HG03460 (cell line): ENCODE results near the gene KIF18B.

Source experiments
- ATAC-seq: cut with Tn5 transposase; IDR thresholded peaks from one replicate; pipeline ENCODE4 v1.9.1; 2021; ENCODE audit not compliant: unreplicated experiment

The KIF18B gene

DNA sequence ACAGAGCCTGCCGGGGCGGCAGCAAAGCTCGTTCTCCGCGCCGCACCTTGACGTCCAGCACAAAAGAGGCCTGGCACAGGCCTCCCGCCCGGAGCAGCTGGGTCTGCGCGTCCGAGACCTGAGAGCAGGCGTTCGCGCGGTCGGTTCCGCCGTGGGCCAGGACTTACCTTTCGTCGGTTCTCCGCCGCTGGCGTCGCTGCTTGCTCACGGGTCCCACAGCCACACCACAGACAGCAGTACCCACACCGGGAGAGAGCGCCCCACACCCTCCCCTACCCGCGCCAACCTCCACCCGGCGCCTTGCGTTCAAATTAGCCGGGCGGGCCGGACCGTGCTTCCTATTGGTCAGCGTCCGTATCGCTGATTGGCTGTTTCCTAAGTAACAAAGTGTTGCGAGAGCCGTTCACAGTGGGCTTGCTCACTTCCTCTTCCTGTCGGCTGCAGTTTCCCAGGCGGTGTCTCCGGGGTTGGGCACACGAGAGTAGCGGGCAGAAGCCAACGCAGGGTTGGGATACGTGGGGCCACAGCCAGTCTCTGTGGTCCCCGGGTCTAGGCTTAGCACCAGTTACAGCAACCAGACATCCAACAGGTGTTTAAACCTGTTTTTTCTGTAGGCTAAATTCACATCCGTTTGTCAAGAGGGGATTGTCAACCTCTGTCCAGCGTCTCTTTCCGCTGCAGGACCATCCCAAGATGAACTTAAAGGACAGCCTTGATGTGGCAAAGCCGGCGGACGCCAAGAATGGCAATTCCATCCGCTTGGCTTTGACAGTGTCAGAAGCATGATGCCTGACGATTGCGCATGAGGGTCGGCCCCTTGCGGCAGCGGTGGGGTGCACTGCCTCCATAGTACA is at the start of gene KIF18B:
TSS of gene KIF18B (minus strand) at position 313 of the 854 bp plus-strand sequence. CDS start 11,429 bp downstream, outside the sequence.
- ATAC-seq = peak; percentile 76

DNA sequence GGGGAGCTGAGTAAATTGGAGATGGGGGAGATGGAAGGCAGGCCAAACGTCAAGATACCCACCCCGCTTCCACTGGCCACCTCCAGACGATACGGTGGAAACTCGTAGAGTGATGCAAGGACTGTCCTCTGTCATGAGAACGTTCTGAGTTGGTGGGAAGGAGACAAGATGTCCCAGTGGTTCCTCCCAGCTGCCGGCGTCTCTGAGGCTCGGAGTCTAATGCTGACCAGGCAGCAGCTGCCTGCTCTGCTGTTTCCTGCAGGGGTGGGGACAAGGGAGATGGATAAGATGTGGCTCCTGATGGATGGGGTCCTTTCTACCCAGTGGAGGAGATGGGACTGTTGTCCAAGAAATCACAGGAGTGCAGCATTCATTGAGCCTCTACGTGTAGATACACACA is 48.7 kb upstream of the KIF18B start:
- no peak for ATAC-seq

DNA sequence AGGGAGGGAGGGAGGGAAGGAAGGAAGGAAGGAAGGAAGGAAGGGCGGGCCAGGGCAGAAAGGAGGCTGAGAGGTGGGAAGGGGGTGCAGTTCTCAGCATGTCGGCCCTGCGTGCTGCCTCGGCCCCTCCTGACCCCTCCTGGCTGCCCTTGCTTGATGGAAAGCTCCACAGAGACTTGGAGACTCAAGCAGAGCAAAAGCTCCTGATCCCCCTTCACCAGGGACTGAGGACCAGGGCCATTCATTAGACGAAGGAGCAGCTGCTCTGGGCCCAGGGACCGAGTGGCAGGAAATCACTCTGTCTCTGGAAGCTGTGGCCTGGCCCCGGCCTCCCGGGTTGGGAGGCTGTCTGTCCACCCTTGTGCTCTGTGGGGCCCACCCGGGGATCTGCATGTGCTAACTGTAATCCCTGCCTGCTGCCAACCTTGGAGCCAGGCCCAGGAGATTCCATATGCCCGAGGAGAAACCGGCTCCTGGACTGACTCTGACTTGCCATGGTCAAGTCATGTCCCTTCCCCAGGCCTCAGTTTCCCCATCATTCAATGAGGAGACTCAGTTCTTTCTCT is 47.9 kb upstream of the KIF18B start:
- no peak for ATAC-seq

DNA sequence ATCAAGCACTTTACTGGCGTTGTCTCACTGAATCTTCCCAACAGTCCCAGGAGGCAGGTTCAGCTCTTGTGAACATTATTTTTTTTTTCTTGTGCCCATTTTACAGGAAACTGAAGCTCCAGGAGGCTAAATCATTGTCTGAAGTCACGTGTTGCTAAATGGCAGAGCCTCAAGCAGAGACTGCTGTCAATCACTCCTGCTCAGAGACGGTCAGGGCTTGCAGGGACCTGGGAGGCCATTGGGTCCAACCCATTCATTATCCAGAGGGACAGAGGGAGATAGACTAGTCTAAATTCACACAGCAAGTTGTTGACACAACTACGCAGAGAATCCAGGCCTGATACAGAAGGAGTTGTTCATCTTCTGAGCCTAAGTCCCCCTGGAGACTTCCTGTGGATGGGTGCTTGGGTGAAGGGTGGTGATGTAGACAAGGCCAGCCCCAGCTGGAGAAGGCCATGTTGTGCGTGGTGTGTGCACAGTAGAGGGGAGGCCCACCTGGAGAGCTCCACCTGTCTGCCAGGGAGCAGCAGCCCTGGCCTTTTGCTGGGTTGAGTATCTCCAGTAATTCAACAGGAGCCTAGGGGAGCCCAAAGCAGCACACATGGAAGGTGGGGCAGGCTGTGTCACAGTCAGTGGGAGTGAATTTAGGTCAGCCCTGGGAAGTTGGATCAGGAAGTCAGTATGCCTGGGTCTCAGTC is 44.8 kb upstream of the KIF18B start:
- ATAC-seq = no peak

DNA sequence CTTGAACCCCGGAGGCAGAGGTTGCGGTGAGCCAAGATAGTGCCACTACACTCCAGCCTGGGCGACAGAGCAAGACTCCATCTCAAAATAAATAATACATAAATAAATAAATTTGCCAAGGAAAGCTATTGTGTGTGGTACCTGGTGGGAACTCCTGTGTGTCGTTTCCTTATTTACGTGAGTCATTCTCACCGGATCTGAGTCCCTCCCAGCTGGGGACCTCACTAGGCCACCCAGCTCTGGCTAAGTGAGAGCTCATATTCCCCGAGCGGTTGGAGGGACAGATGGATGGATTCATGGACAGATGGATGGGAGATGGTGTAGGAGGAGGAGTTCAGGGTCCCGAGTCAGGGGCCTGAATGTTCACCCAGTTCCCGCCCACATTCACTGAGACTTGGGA is 43.4 kb upstream of the KIF18B start:
- ATAC-seq = no peak

DNA sequence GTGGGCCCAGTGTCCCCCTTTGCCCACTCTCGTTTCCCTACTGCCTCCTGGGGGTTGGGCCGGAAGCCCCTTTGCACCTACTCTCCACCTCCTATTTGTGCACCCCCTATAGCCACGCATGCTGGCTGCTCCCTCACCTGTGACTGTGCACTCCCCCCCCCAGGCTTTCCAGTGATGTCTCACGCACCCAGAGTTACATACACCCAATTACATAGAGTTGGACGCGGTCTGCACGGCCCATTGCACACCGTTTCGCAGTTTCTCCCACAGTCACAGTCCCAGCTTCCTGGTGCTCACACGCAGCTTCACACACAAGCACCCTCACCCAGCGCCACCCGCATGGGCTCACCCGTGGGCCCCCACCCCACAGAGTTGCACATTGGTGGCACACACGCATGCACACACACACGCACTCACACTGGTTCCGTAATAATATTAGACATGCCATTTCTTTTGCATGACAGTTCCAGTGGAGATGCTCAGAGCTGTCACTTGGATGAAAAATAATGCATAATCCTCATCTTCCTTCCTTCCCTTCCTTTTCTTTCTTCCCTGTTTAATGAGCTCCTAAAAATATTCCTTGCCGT is 42.1 kb upstream of the KIF18B start:
- ATAC-seq = no peak

DNA sequence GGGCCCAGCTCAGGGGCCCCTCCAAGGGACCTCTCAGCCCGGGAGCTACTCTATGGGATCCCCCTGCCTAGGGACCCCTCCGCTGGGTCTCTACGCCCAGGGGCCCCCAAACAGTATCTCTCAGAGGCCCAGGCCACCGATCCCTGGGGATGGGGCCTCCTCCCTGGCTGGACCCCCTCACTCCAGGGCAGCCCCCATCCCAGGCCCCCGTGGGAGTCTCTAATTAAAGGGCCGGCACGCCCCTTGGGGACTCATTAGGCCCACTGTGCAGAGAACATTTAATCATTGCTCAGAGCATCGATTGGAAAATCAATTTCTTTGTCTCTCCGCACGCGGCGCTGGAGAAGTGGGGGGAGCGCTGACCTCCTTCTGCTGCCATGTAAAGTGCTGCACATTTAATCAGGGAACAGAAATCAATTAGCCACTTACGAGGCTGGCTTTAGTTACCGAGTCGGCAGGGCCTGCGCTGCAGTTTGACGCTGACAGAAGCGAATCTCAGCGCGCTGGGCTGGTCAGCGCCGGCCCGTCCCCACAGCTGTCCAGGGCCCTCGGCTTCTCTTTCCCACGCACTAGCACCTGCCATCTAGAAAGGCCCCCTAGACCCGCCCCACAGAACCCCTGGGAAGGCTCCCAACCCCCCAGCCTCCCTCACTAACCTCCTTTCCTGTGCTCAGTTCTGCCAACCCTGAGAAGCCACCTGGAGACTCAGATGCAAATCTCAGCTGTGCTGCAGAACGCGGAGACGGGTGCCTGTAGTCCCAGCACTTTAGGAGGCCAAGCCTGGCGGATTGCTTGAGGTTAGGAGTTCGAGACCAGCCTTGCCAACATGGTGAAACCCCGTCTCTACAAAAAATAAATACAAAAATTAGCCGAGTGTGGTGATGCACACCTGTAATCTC is 40.7 kb upstream of the KIF18B start:
- no peak for ATAC-seq

DNA sequence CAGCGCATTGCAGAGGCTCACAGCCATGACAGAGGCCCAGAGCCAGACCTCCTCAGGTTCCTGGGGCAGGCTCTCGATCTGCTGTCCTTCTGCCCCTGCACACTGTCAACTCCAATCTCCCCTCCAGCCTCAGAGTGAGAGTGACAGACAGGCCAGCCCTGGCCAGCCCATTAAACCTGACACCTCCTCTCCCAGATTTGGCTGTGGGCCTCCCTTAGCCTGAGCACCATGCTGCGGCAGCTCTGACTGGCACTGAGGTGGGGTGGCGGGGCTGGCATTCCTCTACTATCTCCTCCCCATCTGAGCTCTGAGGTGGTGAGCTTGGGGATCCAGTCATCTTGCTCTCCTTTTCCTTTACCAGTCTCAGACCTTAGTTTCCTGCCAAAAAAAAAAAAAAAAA is 36.0 kb upstream of the KIF18B start:
- ATAC-seq = no peak

DNA sequence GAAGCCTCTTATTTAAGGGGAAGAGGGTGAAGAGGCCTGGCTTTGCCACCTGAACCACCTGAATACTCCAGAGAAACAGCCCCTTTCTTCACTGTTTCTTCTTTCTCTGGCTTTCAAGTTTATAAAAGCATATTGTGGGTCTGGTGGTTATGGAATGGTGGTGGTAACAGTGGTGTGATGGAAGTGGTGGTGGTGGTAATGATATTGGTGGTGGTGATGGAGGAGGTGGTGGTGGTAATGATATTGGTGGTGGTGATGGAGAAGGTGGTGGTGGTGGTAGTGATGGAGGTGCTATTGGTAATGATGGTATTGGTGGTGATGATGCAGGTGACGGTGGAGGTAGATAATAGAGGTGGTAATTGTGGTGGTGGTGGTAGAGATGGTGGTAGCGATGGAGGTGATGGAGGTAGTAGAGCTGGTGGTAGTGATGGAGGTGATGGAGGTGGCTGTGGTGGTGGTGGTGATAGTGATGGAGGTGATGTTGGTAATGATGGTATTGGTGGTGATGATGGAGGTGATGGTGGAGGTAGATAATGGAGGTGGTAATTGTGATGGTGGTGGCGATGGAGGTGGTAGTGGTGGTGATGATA is 34.6 kb upstream of the KIF18B start:
- ATAC-seq = no peak

DNA sequence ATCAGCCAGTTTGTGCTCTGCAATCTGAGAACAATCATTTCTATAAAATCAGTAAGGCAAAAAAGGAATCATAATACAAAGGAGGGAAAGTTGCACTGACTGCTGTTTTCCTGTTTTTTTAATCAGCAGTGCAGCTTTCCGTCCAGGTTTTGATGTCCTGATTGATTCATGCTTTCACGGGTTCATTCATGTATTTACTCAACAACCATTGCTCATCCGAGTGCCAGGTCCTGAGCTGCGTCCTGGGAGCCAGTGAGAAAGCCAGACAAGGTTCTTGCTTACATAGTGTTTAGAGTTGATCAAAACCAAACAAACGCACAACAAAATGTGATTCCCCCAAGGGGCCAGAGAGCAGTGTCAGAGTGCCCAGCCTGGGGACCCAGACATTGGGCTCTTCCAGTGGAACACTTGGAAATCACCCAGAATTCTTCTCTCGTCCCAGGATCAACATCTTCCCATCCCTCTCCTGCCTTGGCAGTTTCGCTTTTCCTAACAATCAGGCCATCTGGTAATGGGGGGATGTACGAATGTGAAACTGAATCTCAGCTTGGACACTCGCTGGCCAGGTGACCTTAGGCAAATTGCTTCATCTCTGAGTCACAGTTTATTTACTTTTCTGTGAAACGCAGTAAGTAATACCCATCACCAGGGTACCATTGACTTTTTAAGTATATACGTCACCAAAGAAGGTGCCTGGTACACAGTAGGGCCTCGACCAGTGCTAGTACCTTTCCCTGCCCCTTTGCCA is 33.8 kb upstream of the KIF18B start:
- no peak for ATAC-seq

DNA sequence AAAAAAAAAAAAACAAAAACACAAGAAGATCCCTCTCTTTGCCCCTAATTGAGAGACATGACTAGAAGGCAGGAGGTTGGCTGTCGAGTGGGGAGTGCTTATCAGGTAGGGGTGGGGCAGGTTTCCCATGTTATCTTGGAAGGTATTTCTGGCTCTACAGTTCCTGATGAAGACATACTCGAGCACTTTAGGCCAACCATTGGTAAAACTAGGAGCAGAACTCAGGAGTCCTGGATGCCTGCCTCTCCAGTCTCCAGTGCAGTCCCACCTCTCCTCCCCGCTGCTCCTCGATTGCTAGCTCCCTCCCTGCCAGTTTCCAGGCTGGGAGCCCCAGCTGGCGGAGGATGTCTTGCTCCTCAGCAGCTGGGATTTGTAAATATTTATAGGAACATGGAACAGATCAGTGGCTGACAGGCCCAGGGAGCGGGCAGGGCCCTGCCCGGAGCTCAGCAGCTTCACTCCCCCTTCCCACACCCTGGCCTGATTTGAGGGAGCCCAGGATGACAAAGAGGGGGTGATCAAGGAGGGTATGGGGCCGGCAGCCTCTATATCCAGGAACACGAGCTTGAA is 31.9 kb upstream of the KIF18B start:
- ATAC-seq = no peak

DNA sequence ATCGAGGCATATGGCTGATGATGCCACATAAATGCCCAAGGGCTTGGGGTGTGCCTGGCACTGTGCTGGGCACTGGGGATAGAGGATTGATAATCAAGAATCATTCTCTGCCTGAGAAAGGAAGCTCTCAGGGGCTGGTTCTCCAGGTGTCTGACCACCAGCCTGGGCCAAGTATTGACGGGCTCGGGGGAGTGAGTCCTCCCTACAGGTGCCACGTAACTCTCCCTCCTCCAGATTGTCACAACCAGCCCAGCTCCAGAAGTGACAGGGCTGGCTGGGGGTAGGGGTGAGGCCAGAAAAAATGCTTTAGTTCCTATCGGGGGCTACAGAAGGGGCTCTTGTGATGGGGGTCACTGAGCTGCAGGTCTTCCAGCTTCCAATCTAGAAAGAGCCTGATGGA is 31.2 kb upstream of the KIF18B start:
- ATAC-seq = no peak

DNA sequence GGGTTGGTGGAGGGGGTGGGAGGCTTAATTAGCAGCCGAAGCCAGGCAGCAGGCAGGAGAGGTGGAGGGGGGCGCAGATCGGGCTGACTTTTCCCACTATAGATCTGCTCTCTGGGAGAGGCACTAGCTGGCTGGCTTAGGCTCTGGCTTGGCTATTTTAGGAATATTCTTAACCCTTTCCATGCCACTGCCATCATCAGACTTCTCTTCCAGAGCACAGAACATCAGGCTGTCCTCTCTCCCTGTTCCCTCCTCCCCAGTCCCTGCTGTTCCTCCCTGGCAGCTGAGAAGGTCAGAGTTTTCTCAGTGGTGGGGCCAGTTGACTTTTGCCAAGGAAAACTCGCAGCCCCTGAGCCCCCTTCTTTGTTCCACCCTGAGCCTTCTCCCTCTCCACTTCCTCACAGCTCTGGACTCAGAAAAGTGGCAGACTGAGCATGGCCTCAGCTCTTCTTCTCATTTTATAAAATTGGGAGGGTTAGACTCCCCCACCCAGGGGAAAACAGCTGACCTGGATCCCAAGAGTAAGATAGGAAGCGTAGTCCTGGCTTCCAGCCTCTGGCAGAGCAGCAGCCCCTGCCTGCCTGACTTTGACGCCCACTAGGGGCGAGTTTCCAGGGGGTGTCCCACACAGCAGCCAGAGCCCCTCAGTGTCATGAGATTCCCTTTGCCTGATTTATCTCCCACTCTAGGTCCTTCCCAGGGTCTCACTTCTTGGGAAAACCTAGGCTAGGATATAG is 30.4 kb upstream of the KIF18B start:
- no peak for ATAC-seq

DNA sequence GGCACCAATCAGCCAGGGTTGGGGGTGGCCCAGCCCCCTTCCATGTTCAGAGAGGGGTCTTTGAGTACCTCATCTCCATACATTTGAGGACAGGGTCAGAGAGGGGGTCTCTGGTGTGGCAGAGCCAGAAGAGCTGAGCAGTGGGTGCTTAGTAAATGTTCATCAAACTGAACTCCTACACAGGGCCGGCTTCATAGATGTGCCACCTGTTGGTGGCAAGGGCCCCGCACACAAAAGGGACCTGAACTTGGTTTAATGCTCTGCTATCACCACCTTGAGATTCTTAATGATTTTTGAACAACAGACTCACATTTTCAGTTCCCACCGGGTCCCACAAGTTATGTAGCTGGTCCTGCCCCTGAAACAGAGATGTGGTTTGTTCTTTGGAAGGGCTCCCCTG is 29.5 kb upstream of the KIF18B start:
- ATAC-seq = no peak

DNA sequence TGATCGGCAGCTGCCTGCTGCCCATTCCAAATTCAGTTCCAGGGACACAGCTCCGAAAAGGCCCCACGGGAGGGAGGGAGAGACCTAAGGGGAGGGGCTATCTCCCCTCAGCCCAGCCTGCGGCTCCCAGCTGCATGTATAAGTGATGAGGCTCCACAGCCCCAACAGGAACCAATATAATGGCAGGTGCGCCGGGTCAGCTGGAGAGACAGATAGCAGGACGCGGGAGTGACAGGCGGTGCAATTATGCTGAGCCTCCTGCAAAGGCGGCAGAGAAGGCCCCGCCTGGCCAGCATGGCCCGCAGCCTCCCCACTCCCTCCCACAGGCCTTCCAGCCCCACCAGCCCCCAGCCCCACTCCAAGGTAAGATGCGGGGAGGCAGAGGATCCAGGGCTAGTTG is 28.6 kb upstream of the KIF18B start:
- no peak for ATAC-seq

DNA sequence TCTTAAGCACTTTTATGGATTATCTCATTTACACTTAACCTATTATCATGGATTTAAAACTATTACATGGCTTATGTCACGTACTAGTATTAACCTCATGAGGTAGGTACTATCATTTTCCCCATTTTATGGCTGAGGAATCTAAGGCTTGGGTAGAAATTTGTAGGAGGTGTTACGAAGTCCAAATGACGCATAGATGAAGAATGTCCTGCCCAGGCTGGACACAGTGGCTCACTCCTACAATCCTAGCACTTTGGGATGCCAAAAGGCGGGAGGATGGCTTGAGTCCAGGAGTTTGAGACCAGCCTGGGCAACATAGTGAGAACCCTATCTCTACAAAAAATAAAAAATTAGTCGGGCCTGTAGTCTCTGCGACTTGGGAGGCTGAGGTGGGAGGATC is 25.4 kb upstream of the KIF18B start:
- ATAC-seq = no peak

DNA sequence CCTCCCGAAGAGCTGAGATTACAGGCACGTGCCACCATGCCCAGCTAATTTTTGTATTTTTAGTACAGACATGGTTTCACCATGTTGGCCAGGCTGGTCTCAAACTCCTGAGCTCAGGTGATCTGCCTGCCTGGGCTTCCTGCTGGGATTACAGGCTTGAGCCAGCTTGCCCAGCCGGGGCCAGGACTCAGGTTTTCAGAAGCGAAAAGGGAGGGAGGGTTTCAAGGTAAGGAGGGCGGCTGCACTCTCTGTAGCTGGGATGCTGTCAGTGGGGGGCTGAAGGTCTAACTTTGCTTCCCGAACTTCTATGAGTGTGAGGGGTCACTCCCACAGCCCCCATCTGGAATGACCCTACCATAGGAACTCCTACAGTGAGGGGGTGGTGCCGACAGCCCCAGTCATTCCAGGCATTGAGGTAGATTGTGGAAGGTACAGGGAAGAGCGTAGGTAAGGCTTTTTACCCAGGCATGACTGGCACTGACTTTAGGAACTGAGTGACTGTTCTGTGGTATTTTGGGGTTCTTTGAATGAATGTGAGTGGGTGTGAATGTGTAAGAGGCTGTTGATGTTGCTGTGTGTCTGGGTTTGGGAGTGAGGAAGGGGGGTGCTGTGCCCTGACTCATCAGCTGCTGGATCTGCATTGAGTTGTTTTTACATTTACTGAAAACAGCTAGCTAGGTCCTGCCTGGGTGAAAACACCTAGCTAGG is 24.4 kb upstream of the KIF18B start:
- no peak for ATAC-seq

DNA sequence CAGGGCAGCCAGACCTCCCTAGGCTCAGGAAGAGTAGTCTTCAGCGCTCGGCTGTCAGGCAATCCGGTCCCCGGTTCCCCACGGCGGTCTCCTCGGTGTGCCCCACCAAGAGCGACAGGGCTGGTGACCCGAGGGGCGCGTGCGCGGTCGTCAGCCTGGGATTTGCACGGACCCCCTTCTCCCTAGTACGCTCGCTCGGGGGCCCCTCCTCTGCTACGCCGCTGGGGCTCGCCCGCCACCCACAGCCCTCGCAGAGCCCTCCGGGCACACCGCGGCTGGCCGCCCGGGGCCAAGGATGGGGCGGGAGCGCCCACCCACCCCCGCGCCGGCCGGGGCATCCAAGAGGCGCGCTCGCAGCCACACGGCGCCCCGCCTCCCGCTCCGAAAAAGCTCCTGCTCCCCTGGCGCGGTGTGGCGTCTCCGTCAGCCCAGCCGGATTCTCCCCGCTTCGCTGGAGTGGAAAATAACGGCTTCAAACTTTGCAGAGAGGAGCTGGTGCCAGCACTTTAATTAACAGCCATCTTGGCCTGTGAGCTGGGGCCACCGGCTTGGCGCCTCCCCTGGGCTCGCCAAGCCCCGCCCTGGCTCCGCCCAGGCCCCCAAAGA is 22.7 kb upstream of the KIF18B start:
- ATAC-seq = no peak
